Activated CD4-positive, alpha-beta T cell treated with anti-CD3 and anti-CD28 coated beads for 48 hours (primary cell): Measurements from ENCODE around the gene RTP1.
"Not testable (repeated sequence)": the region's sequence is repeated elsewhere in the genome, so short reads cannot be mapped to it uniquely, and the experiment has no call there.

Source experiments
- DNase-seq: peaks from one replicate; pipeline ENCODE4 v3.0.0-alpha.2; 2020

The RTP1 gene

GRCh38 chr3:187197335-187197649, at the start of gene RTP1:
Gene RTP1, plus strand, starts transcription at chr3:187197486. Its CDS starts 30 bp downstream, at chr3:187197516.
- DNase-seq = no peak

- no peak for DNase-seq
These were observed 47.1 kb upstream of the RTP1 start for GRCh38 chr3:187150186-187150585.

GRCh38 chr3:187150599-187150998, 46.7 kb upstream of the RTP1 start:
- DNase-seq = peak; percentile 81

GRCh38 chr3:187161556-187161955, 35.7 kb upstream of the RTP1 start:
- no peak for DNase-seq

GRCh38 chr3:187162265-187162953, 34.9 kb upstream of the RTP1 start:
- no peak for DNase-seq

GRCh38 chr3:187165144-187165543, 32.1 kb upstream of the RTP1 start:
- peak; percentile 26 for DNase-seq

- DNase-seq = no peak
These were observed 30.5 kb upstream of the RTP1 start for GRCh38 chr3:187166750-187167149.

GRCh38 chr3:187167777-187168176, 29.5 kb upstream of the RTP1 start:
- no peak for DNase-seq

- DNase-seq = no peak
These were observed 27.9 kb upstream of the RTP1 start for GRCh38 chr3:187169231-187169960.

- DNase-seq = not testable (repeated sequence)
These were observed 26.4 kb upstream of the RTP1 start for GRCh38 chr3:187170911-187171310.

- no peak for DNase-seq
These were observed 24.4 kb upstream of the RTP1 start for GRCh38 chr3:187172929-187173328.

- no peak for DNase-seq
These were observed 15.7 kb upstream of the RTP1 start for GRCh38 chr3:187181454-187182170.

GRCh38 chr3:187183210-187183862, 13.9 kb upstream of the RTP1 start:
- DNase-seq = no peak

- no peak for DNase-seq
These were observed 13.4 kb upstream of the RTP1 start for GRCh38 chr3:187183903-187184302.

- no peak for DNase-seq
These were observed 11.5 kb upstream of the RTP1 start for GRCh38 chr3:187185759-187186158.

- DNase-seq = no peak
These were observed 10.9 kb upstream of the RTP1 start for GRCh38 chr3:187186375-187186774.

GRCh38 chr3:187186801-187187421, 10.4 kb upstream of the RTP1 start:
- DNase-seq = no peak

GRCh38 chr3:187188931-187189330, 8.4 kb upstream of the RTP1 start:
- DNase-seq = no peak

GRCh38 chr3:187191271-187191670, 6.0 kb upstream of the RTP1 start:
- no peak for DNase-seq

GRCh38 chr3:187193181-187193580, 4.1 kb upstream of the RTP1 start:
- DNase-seq = no peak

GRCh38 chr3:187196573-187197334, 532 bp upstream of the RTP1 start:
- DNase-seq = no peak

GRCh38 chr3:187198490-187198889, 1.2 kb downstream of the RTP1 start:
- DNase-seq = no peak
